GM21576 (cell line): ENCODE results near the gene PCCA.
"Not testable (repeated sequence)": the region's sequence is repeated elsewhere in the genome, so short reads cannot be mapped to it uniquely, and the experiment has no call there.

ENCODE experiments used
- ATAC-seq: cut with Tn5 transposase; IDR thresholded peaks from one replicate; pipeline ENCODE4 v1.9.1; 2021; ENCODE audit warnings: mild to moderate bottlenecking, moderate library complexity; ENCODE audit not compliant: unreplicated experiment

Gene PCCA

GRCh38 chr13:100301418-100301817 is 212.5 kb downstream of the PCCA start:
- no peak for ATAC-seq

- ATAC-seq = no peak
Observed at GRCh38 chr13:100302391-100302790, 213.5 kb downstream of the PCCA start.

- no peak for ATAC-seq
Observed at GRCh38 chr13:100304229-100304628, 215.3 kb downstream of the PCCA start.

- no peak for ATAC-seq
Observed at GRCh38 chr13:100305398-100305797, 216.5 kb downstream of the PCCA start.

- ATAC-seq = no peak
Observed at GRCh38 chr13:100306030-100306429, 217.1 kb downstream of the PCCA start.

- no peak for ATAC-seq
Observed at GRCh38 chr13:100306434-100306999, 217.6 kb downstream of the PCCA start.

GRCh38 chr13:100314132-100314910 is 225.4 kb downstream of the PCCA start:
- ATAC-seq = no peak

GRCh38 chr13:100315522-100315921 is 226.6 kb downstream of the PCCA start:
- no peak for ATAC-seq

GRCh38 chr13:100318473-100318872 is 229.6 kb downstream of the PCCA start:
- not testable (repeated sequence) for ATAC-seq

GRCh38 chr13:100323937-100324336 is 235.0 kb downstream of the PCCA start:
- ATAC-seq = no peak

- no peak for ATAC-seq
Observed at GRCh38 chr13:100330662-100331061, 241.8 kb downstream of the PCCA start.

- no peak for ATAC-seq
Observed at GRCh38 chr13:100333141-100333540, 244.2 kb downstream of the PCCA start.

GRCh38 chr13:100334214-100334613 is 245.3 kb downstream of the PCCA start:
- ATAC-seq = no peak

GRCh38 chr13:100336795-100337516 is 248.1 kb downstream of the PCCA start:
- ATAC-seq = no peak

- no peak for ATAC-seq
Observed at GRCh38 chr13:100338275-100338674, 249.4 kb downstream of the PCCA start.

- ATAC-seq = no peak
Observed at GRCh38 chr13:100339411-100339940, 250.6 kb downstream of the PCCA start.

- ATAC-seq = no peak
Observed at GRCh38 chr13:100340865-100341264, 252.0 kb downstream of the PCCA start.

GRCh38 chr13:100341327-100341726 is 252.4 kb downstream of the PCCA start:
- ATAC-seq = no peak

- no peak for ATAC-seq
Observed at GRCh38 chr13:100344544-100344943, 255.7 kb downstream of the PCCA start.

GRCh38 chr13:100347968-100348367 is 259.1 kb downstream of the PCCA start:
- no peak for ATAC-seq

- no peak for ATAC-seq
Observed at GRCh38 chr13:100349594-100349993, 260.7 kb downstream of the PCCA start.

GRCh38 chr13:100350601-100351000 is 261.7 kb downstream of the PCCA start:
- ATAC-seq = no peak
